Dermis microvascular lymphatic vessel endothelial cell (primary cell): ENCODE data around the gene BCAS3. TPM values are rescaled to one million over a fixed set of nuclear protein-coding genes. Genes with fewer than 3 reads are reported as not detected.

Source experiments
- DNase-seq, 2 donors: peaks; one replicate each; pipeline versions ENCODE4 v3.0.0 to v3.0.0-alpha.2; 2010; ENCODE audit warnings: low read depth in 2 of 2
- total RNA-seq: library from RNA; depleted of rRNA; stranded (reverse); fragments of >200 nt; gene quantifications from 2 replicates; pipeline ENCODE4 v1.2.1, GENCODE V29; 2014

Gene BCAS3
- total RNA-seq, 1 donor from 2014 or later, result 11.3 TPM

GRCh38 chr17:61379457-61380216, 702.0 kb downstream of the BCAS3 start:
- DNase-seq, result no peak

- no peak for DNase-seq
Measured at GRCh38 chr17:61380217-61380835, 702.7 kb downstream of the BCAS3 start.

GRCh38 chr17:61380836-61381525, 703.3 kb downstream of the BCAS3 start:
- DNase-seq, result no peak

GRCh38 chr17:61381537-61381936, 703.9 kb downstream of the BCAS3 start:
- DNase-seq, result no peak

GRCh38 chr17:61382796-61383688, 705.4 kb downstream of the BCAS3 start:
- DNase-seq, result no peak

- DNase-seq, result no peak
Measured at GRCh38 chr17:61383689-61384201, 706.1 kb downstream of the BCAS3 start.

GRCh38 chr17:61384354-61384691, 706.7 kb downstream of the BCAS3 start:
- no peak for DNase-seq

GRCh38 chr17:61384692-61385576, 707.3 kb downstream of the BCAS3 start:
- no peak for DNase-seq

GRCh38 chr17:61385577-61386236, 708.1 kb downstream of the BCAS3 start:
- DNase-seq, result no peak

GRCh38 chr17:61386251-61386650, 708.6 kb downstream of the BCAS3 start:
- no peak for DNase-seq

- DNase-seq, result no peak
Measured at GRCh38 chr17:61387011-61387410, 709.4 kb downstream of the BCAS3 start.

GRCh38 chr17:61387511-61388305, 710.1 kb downstream of the BCAS3 start:
- DNase-seq, result no peak

GRCh38 chr17:61388561-61389356, 711.1 kb downstream of the BCAS3 start:
- no peak for DNase-seq

GRCh38 chr17:61389670-61390478, 712.2 kb downstream of the BCAS3 start:
- DNase-seq, result peak in 1 of 2 donors; percentile 33

GRCh38 chr17:61390479-61390791, 712.8 kb downstream of the BCAS3 start:
- no peak for DNase-seq

- no peak for DNase-seq
Measured at GRCh38 chr17:61391595-61392291, 714.1 kb downstream of the BCAS3 start.

- no peak for DNase-seq
Measured at GRCh38 chr17:61392679-61393078, 715.0 kb downstream of the BCAS3 start.
